Skeletal muscle satellite cell (primary cell): ENCODE measurements around the gene CRIM1.

ENCODE experiments used
- H3K27me3 ChIP-seq: 2 replicates; pipeline ENCODE4 v1.7.0; 2013; ENCODE audit warnings: low read length; ENCODE audit not compliant: control insufficient read depth, insufficient read depth
- H3K36me3 ChIP-seq: 2 replicates; pipeline ENCODE4 v1.7.0; 2013; ENCODE audit warnings: mild to moderate bottlenecking, control low read depth, low read length; ENCODE audit not compliant: insufficient read depth
- H3K4me1 ChIP-seq: 2 replicates; pipeline ENCODE4 v1.7.0; 2013; ENCODE audit warnings: low read length; ENCODE audit not compliant: control insufficient read depth, insufficient read depth
- H3K4me2 ChIP-seq: 2 replicates; pipeline ENCODE4 v1.7.0; 2013; ENCODE audit warnings: mild to moderate bottlenecking, low read length
- H3K4me3 ChIP-seq: 2 replicates; pipeline ENCODE4 v1.7.0; 2013; ENCODE audit warnings: low read length
- H3K9ac ChIP-seq: 2 replicates; pipeline ENCODE4 v1.7.0; 2013; ENCODE audit warnings: mild to moderate bottlenecking, low read depth, low read length, moderate library complexity
- H3K9me3 ChIP-seq: replicated peaks from 2 replicates; pipeline ENCODE4 v1.7.0; 2013; ENCODE audit warnings: mild to moderate bottlenecking, control low read depth, low read length

CRIM1 gene

DNA sequence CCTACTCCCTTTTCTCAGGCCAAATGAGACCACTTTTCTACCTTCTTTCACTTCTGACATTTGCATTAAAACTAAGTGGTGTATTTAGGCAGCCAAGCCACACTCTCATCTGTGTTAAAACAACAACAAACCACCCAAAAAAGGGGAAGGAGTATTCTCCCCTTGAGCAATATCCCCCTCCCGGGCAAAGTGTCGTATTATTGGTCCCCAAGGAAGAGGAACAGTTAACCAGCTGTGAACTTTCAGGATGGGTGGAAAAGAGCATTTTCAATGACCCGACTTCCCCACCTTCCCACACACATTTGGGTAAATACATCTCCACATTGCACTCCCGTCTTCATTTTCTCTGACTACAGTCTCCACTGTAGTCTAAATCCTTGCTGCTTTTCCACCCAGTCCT, 198.1 kb downstream of the CRIM1 start:
- Histone ChIP-seq H3K36me3 (peaks cover 72% of the 10 kb centered on the region), H3K9ac (peak overlapping the region; percentile 5), H3K4me2 (no peak overlapping the region), H3K4me3 (no peak overlapping the region), H3K4me1 (peaks cover 64% of the 10 kb centered on the region), H3K9me3 (no peaks in the 10 kb centered on the region), H3K27me3 (no peaks in the 10 kb centered on the region)

DNA sequence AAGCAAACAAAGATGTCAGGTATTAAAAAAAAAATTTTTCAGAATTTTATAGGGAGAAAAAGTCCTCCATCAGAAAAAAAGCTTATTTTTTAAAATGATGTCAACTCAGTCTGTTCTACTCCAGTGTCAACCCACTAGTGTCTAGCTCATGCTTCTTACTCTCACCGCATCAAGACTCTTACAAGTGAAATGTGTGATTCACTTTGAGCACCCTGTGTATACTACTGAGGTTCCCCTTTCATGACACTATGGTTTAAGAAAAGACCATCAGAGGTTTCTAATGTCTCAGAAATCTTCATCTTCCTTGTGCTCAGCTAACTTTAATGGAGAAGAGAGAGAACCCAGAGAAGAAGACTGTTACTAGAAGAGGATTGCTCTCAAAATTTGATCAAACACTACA, 199.0 kb downstream of the CRIM1 start:
- Histone ChIP-seq H3K9me3 (no peaks in the 10 kb centered on the region), H3K4me3 (no peak overlapping the region)

DNA sequence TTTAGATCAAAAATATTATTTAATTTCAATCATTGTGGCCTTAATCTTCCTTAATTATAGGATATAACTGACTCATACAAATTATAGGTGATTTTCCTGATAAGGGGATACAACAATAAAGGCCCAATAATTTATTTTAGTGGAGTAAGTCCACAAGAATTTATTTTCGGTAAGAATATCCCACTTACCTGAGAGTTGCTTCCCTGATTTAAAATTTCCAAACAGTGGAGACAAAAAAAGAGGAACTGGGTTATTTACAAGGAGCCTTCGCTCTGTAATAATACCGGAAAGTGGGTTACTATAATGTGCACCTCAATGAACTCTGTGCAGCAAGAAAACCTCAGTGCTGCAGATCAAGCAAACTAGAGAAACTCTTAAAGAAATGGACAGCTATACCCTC, 200.2 kb downstream of the CRIM1 start:
- Histone ChIP-seq H3K4me2 (no peak overlapping the region), H3K4me1 (peaks cover 76% of the 10 kb centered on the region), H3K36me3 (peaks cover 75% of the 10 kb centered on the region), H3K9me3 (no peaks in the 10 kb centered on the region), H3K9ac (peak overlapping the region; percentile 79), H3K4me3 (no peak overlapping the region), H3K27me3 (no peaks in the 10 kb centered on the region)

More for the DNA sequence above, 199.0 kb downstream of the CRIM1 start:
- peaks cover 64% of the 10 kb centered on the region for H3K4me1 ChIP-seq
- H3K36me3 ChIP-seq: peaks cover 71% of the 10 kb centered on the region
- H3K4me2 ChIP-seq: no peak overlapping the region
- no peak overlapping the region for H3K9ac ChIP-seq
- no peaks in the 10 kb centered on the region for H3K27me3 ChIP-seq

DNA sequence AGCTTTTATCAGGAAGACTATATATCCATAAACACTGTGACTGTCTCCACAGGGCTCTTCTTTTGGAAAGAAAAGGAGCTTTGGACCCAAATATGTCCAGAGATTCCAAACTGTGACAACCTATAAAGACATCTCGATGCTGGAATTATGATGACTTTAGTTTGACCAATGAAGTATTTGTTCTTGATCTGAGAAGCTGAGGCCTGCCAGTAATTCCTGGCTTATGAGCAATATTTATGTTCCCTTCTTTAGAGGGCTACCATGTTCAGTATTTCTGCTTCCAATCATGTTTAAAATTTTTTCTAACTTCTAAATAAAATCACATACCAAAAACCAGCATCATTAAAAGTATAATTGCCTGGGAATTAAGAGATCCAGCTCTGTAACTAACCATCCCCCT, 201.3 kb downstream of the CRIM1 start:
- H3K9me3 ChIP-seq: no peaks in the 10 kb centered on the region
- no peaks in the 10 kb centered on the region for H3K27me3 ChIP-seq
- peaks cover 66% of the 10 kb centered on the region for H3K36me3 ChIP-seq
- H3K9ac ChIP-seq: peak overlapping the region; percentile 79
- peaks cover 83% of the 10 kb centered on the region for H3K4me1 ChIP-seq
- H3K4me2 ChIP-seq: peak overlapping the region; percentile 21
- no peak overlapping the region for H3K4me3 ChIP-seq

DNA sequence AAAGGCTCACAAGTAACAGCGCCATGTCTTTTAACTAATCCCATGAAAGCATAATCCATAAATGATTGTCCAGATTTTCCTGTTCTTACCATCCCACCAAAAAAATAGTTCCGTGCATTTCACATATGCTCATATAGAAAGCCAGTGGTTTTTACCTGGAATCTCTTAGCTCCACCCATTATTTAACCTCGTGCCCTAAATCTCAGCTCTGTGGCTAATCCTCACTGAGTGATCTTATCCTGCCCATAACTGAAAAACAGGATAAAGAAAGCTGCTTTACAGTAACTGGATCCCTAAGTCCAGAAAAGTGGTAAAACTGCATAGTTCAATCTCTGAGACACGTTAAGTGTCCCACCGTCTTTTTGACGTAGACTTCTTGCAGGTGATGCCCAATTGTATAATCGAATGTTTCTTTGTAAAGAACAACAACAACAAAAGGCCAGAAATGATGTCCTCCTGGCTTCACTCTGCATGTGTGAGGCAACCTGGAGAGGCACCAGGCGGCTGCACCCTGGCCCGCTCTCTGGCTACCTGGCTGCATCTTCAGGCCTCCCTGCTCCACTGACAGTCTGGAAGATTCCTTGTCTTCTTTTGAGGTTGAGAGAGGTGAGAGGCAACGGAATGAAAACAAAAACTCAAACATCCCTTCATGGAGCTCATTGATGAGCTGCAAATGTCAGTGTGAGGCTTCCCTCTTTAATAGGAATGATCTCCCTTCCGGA, 203.8 kb downstream of the CRIM1 start:
- Histone ChIP-seq H3K4me3 (no peak overlapping the region), H3K4me1 (peaks cover 95% of the 10 kb centered on the region), H3K36me3 (peaks cover 42% of the 10 kb centered on the region), H3K9me3 (no peaks in the 10 kb centered on the region), H3K27me3 (no peaks in the 10 kb centered on the region), H3K9ac (peak overlapping the region; percentile 79), H3K4me2 (no peak overlapping the region)

DNA sequence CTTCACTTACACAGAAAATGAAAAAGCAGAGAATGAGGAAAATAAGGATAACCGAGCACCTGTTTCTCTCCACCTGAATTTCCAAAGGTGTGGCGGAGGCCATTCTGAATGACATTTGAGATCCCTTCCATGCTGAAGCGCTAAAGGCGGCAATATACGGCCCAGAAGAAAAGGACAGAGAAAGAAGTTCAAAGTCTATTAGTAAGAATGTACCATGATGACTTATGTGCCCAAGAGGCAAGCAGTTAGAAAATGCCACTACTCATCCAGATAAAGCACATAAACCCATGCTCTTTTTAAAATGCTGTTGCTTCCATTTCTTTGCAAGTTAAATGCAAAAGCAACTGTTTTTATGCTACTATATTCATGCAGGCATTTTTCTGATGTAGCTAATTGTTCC, 205.1 kb downstream of the CRIM1 start:
- Histone ChIP-seq H3K9me3 (no peaks in the 10 kb centered on the region), H3K27me3 (no peaks in the 10 kb centered on the region), H3K4me2 (peak overlapping the region; percentile 60), H3K36me3 (peaks cover 44% of the 10 kb centered on the region), H3K4me1 (peaks cover 97% of the 10 kb centered on the region), H3K9ac (peak overlapping the region; percentile 81), H3K4me3 (no peak overlapping the region)

DNA sequence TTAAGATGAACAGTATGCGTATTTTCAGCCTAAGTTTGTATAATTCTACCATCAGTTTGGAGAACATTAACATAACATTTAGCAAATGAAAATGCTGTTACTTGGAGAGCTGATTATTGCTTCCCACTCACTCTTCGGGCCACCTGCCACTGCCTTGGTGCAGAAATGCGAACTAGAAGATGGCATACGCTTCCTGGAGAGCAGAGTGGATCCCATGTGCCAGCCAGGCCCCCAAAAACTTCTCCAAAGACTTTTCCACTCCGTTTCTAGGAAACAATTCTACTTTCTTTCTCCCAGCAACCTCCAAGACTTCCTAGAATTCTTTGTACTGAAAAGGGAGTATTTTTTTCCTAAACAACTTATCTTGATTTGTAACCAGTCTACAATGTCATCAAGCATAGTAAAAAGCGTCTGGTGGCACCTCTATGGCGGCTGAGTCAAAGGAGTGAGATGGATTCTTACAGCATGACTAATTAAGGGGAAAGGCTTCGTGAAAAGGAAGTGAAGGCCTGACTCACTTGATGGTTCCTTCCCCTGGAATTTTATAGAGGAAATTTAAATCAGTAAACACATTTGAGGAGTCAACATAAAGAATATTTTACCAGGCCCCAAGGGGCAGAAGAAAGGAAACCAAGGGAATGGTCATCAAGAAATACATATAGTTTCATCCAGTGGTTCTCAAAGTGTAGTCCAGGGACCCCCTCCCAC, 205.8 kb downstream of the CRIM1 start:
- Histone ChIP-seq H3K9me3 (no peaks in the 10 kb centered on the region), H3K27me3 (no peaks in the 10 kb centered on the region), H3K9ac (peak overlapping the region; percentile 87), H3K4me2 (peak overlapping the region; percentile 60), H3K36me3 (peaks cover 39% of the 10 kb centered on the region), H3K4me1 (peaks cover 96% of the 10 kb centered on the region), H3K4me3 (peak overlapping the region; percentile 38)

DNA sequence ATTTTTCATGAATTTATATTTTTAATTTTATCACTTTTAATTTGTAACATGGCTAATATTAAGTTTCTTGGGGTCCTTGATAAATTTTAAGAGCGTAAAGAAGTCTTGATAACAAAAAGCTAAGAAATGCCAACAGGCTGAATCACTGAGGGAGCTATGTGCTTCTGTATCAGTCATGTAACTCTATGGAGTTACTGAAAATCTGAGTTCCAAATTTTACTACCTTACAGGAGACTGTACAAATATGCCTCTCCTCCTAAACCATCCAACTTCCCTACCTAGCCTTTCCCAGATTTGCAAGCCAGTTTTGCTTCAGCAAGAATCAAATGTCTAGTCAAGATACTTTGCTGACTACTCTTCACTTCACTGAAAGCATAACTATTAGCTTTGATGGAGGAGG, 206.7 kb downstream of the CRIM1 start:
- Histone ChIP-seq H3K9me3 (no peaks in the 10 kb centered on the region), H3K36me3 (peaks cover 46% of the 10 kb centered on the region), H3K4me1 (peaks cover 97% of the 10 kb centered on the region), H3K27me3 (no peaks in the 10 kb centered on the region), H3K4me2 (peak overlapping the region; percentile 57), H3K9ac (peak overlapping the region; percentile 87), H3K4me3 (no peak overlapping the region)

DNA sequence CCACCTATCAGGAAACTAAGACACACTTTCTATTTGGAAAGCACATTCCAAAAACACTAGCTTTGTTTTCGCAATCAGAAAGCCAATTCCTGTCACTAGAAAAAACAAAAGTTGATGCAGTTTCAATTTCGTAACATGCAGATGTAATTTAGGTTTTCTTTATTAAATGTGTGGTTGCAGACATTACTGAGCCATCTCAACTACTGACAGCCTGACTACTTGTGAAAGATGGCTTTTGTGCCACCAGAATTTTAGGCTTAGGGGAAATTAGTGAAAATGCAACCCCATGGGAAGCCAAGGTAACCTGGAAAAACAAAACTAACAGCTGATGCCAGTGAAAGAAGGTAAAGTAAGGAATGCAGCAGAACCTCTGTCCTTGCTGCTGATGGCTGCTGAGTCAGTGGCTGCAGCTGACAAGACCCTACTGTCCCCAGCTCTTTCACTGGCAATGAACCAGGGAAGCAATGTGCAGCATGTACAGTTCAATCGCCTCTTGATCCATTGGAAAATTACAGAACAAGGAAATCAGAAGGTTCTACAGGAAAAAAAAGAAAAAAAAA, 207.5 kb downstream of the CRIM1 start:
- Histone ChIP-seq H3K9ac (peak overlapping the region; percentile 87), H3K4me3 (peak overlapping the region; percentile 11)

DNA sequence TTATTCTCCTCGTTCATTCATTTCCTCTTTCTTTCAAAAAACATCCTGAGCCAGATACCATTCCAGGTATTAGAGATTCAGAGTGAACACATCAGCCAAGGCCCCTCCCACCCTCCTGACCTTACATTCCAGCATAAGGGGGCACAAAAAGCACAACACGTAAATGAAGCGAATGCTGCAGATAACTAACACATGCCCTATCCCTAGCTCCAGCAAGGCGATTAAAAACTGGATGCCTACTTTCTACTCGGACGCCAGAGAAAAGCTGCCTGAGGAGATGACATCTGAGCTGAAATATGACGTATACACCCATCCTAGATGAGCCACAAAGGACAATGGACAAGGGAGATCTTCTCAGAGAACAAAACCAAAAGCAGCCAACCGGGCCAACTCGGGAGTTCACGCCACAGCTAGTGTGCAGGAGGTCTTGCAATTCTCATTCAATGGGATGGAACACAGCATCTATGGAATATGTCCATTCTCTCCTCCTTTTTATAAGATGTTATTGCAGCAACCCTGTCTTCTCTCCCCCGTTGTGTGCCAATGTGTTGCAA, 208.9 kb downstream of the CRIM1 start:
- no peak overlapping the region for H3K4me3 ChIP-seq
- peaks cover 40% of the 10 kb centered on the region for H3K36me3 ChIP-seq
- H3K9me3 ChIP-seq: no peaks in the 10 kb centered on the region
- H3K9ac ChIP-seq: peak overlapping the region; percentile 87
- H3K27me3 ChIP-seq: no peaks in the 10 kb centered on the region
- no peak overlapping the region for H3K4me2 ChIP-seq
- peaks cover 96% of the 10 kb centered on the region for H3K4me1 ChIP-seq

More for the DNA sequence above, 207.5 kb downstream of the CRIM1 start:
- H3K4me2 ChIP-seq: peak overlapping the region; percentile 57
- no peaks in the 10 kb centered on the region for H3K9me3 ChIP-seq
- no peaks in the 10 kb centered on the region for H3K27me3 ChIP-seq
- peaks cover 47% of the 10 kb centered on the region for H3K36me3 ChIP-seq
- H3K4me1 ChIP-seq: peaks cover 97% of the 10 kb centered on the region

DNA sequence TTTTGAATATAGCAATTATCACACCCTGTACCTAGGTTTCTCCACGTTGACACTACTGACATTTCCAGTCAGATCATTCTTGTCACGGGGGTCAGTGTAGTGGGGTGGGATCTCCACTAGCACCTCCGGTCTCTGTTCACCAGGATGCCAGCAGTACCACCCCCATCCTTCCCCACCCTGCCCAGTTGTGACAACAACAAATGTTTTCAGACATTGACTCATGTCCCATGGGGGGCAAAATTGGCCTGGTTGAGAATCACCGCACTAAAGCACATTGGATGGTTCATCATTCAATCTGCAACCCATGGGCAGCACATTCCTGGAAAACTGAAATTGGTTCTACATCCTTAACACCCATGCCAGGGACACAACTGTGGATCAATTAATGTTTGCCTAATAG, 210.1 kb downstream of the CRIM1 start:
- H3K36me3 ChIP-seq: peaks cover 31% of the 10 kb centered on the region
- no peak overlapping the region for H3K4me3 ChIP-seq
- H3K4me2 ChIP-seq: no peak overlapping the region
- peaks cover 96% of the 10 kb centered on the region for H3K4me1 ChIP-seq
- H3K9ac ChIP-seq: peak overlapping the region; percentile 34
- H3K27me3 ChIP-seq: no peaks in the 10 kb centered on the region
- no peaks in the 10 kb centered on the region for H3K9me3 ChIP-seq
